Activated naive CD8-positive, alpha-beta T cell treated with anti-CD3 and anti-CD28 coated beads for 36 hours (primary cell): ENCODE results near the gene RABGGTA. TPM values are rescaled to one million over a fixed set of nuclear protein-coding genes. Genes with fewer than 3 reads are reported as not detected.

Source experiments
- total RNA-seq, 2 experiments: library from RNA; stranded (reverse); gene quantifications; one replicate each; pipeline ENCODE4 v1.2.3, GENCODE V29; 2021

Gene RABGGTA
- total RNA-seq, 2 experiments from 2014 or later: 34.5 to 36.1 TPM

Other genes with a start within 250 kb of the RABGGTA start
- under 1 TPM; 0.43 to 0.56 TPM for gene CARMIL3, start 219.6 kb downstream of the RABGGTA start, total RNA-seq
- gene CPNE6, start 200.0 kb downstream of the RABGGTA start, total RNA-seq: not detected
- 100 to 1,000 TPM; 110 TPM for gene PCK2, start 177.3 kb downstream of the RABGGTA start, total RNA-seq
- 10 to 100 TPM; 56.0 to 56.7 TPM for gene DCAF11, start 156.8 kb downstream of the RABGGTA start, total RNA-seq
- 1 to 10 TPM; 1.8 to 2.6 TPM for gene NRL, start 156.6 kb downstream of the RABGGTA start, total RNA-seq
- gene FITM1, start 140.9 kb downstream of the RABGGTA start, total RNA-seq: under 1 TPM in 1 of 2 experiments, not detected in 1; 0.29 TPM
- gene PSME1, start 135.4 kb downstream of the RABGGTA start, total RNA-seq: 100 to 1,000 TPM; 476 to 479 TPM
- gene EMC9, start 130.0 kb downstream of the RABGGTA start, total RNA-seq: 10 to 100 TPM; 39.1 to 40.1 TPM
- gene PSME2, start 125.0 kb downstream of the RABGGTA start, total RNA-seq: 100 to 1,000 TPM; 541 to 558 TPM
- 10 to 100 TPM; 82.2 to 86.5 TPM for gene RNF31, start 124.1 kb downstream of the RABGGTA start, total RNA-seq
- 100 to 1,000 TPM; 133 to 136 TPM for gene IRF9, start 110.3 kb downstream of the RABGGTA start, total RNA-seq
- gene REC8, start 99.5 kb downstream of the RABGGTA start, total RNA-seq: 10 to 100 TPM; 28.9 to 29.2 TPM
- gene IPO4, start 82.8 kb downstream of the RABGGTA start, total RNA-seq: 100 to 1,000 TPM; 152 to 161 TPM
- gene TM9SF1, start 76.2 kb downstream of the RABGGTA start, total RNA-seq: 10 to 100 TPM; 20.7 to 22.5 TPM
- gene TSSK4, start 65.9 kb downstream of the RABGGTA start, total RNA-seq: not detected
- 10 to 100 TPM; 54.4 to 58.9 TPM for gene CHMP4A, start 58.1 kb downstream of the RABGGTA start, total RNA-seq
- 10 to 100 TPM; 19.4 to 20.9 TPM for gene MDP1, start 55.5 kb downstream of the RABGGTA start, total RNA-seq
- gene NEDD8, start 39.2 kb downstream of the RABGGTA start, total RNA-seq: 100 to 1,000 TPM; 194 to 201 TPM
- gene GMPR2, start 38.7 kb downstream of the RABGGTA start, total RNA-seq: 10 to 100 TPM; 44.5 to 48.4 TPM
- 10 to 100 TPM; 68.2 to 71.1 TPM for gene TINF2, start 29.0 kb downstream of the RABGGTA start, total RNA-seq
- 1 to 10 TPM; 2.6 to 3.3 TPM for gene TGM1, start 8.4 kb downstream of the RABGGTA start, total RNA-seq
- gene DHRS1, start 28.2 kb upstream of the RABGGTA start, total RNA-seq: 1 to 10 TPM; 7.4 to 8.6 TPM
- gene NOP9, start 28.3 kb upstream of the RABGGTA start, total RNA-seq: 10 to 100 TPM; 40.9 to 45.0 TPM
- gene CIDEB, start 36.4 kb upstream of the RABGGTA start, total RNA-seq: 1 to 10 TPM; 6.0 to 6.7 TPM
- 10 to 100 TPM; 11.5 TPM for gene LTB4R2, start 38.5 kb upstream of the RABGGTA start, total RNA-seq
- gene LTB4R, start 39.9 kb upstream of the RABGGTA start, total RNA-seq: 10 to 100 TPM in 1 of 2 experiments, 1 to 10 TPM in 1; 9.3 to 10.3 TPM
- gene ADCY4, start 63.5 kb upstream of the RABGGTA start, total RNA-seq: 1 to 10 TPM in 1 of 2 experiments, under 1 TPM in 1; 0.70 to 1.0 TPM
- 1 to 10 TPM; 5.4 to 6.3 TPM for gene RIPK3, start 68.4 kb upstream of the RABGGTA start, total RNA-seq
- 1 to 10 TPM in 1 of 2 experiments, under 1 TPM in 1; 0.54 to 1.1 TPM for gene NFATC4, start 96.6 kb upstream of the RABGGTA start, total RNA-seq
- under 1 TPM; 0.08 to 0.10 TPM for gene NYNRIN, start 127.4 kb upstream of the RABGGTA start, total RNA-seq
- gene CBLN3, start 158.1 kb upstream of the RABGGTA start, total RNA-seq: 1 to 10 TPM; 5.5 to 6.4 TPM
- gene KHNYN, start 158.4 kb upstream of the RABGGTA start, total RNA-seq: 10 to 100 TPM; 47.3 to 48.7 TPM
- gene SDR39U1, start 171.2 kb upstream of the RABGGTA start, total RNA-seq: 10 to 100 TPM; 57.8 to 59.0 TPM
- gene CMA1, start 236.7 kb upstream of the RABGGTA start, total RNA-seq: under 1 TPM; 0.25 to 0.50 TPM